Keratinocyte (primary cell): ENCODE measurements around the gene GABRR2. TPM values are rescaled to one million over a fixed set of nuclear protein-coding genes. Genes with fewer than 3 reads are reported as not detected.

ENCODE experiments used
- DNase-seq: peaks from one replicate; pipeline ENCODE4 v3.0.0-alpha.2; 2011; ENCODE audit warnings: low read depth, missing footprints, low spot score
- FAIRE-seq: peaks from 2 replicates; lab custom pipeline; 2011; peaks lifted over from hg19 to GRCh38; lab: Jason Lieb, UNC
- H2AFZ ChIP-seq: 2 replicates; pipeline ENCODE4 v1.6.0; 2012; ENCODE audit warnings: low read length, control low read depth, inconsistent platforms; ENCODE audit not compliant: control insufficient read depth
- H3K27ac ChIP-seq: 2 replicates; pipeline ENCODE4 v1.5.1; 2011; ENCODE audit warnings: low read length; ENCODE audit not compliant: control insufficient read depth, insufficient read depth
- H3K27me3 ChIP-seq: 3 replicates; pipeline ENCODE4 v1.6.0; 2011; ENCODE audit warnings: low read length; ENCODE audit not compliant: control insufficient read depth, insufficient read depth; ENCODE audit errors: extremely low read depth
- H3K36me3 ChIP-seq, 2 experiments: 2 replicates in 1 of 2; 3 replicates in 1 of 2; pipeline ENCODE4 v1.5.1; 2011; ENCODE audit warnings: low read length in 2 of 2, mild to moderate bottlenecking in 1 of 2; ENCODE audit not compliant: control insufficient read depth in 2 of 2, insufficient read depth in 2 of 2; ENCODE audit errors: extremely low read depth in 1 of 2
- H3K4me1 ChIP-seq: 3 replicates; pipeline ENCODE4 v1.5.1; 2011; ENCODE audit warnings: low read length; ENCODE audit not compliant: control insufficient read depth, insufficient read depth; ENCODE audit errors: extremely low read depth
- H3K4me2 ChIP-seq: 3 replicates; pipeline ENCODE4 v1.6.0; 2011; ENCODE audit warnings: low read depth, low read length; ENCODE audit not compliant: control insufficient read depth, insufficient read depth; ENCODE audit errors: extremely low read depth
- H3K4me3 ChIP-seq, 3 experiments: fragments of 200-600 bp in 1 of 3; sonication (generic) in 1 of 3; 2 replicates in 2 of 3; 3 replicates in 1 of 3; pipeline ENCODE4 v1.5.1; 2011 to 2016; ENCODE audit warnings: low read length in 3 of 3, mild to moderate bottlenecking in 3 of 3, control low read depth in 2 of 3, inconsistent platforms in 1 of 3, low read depth in 1 of 3, mixed read lengths in 1 of 3, mixed run types in 1 of 3, moderate library complexity in 1 of 3; ENCODE audit not compliant: control insufficient read depth in 2 of 3, insufficient read depth in 2 of 3; ENCODE audit errors: extremely low read depth in 1 of 3
- H3K79me2 ChIP-seq: 2 replicates; pipeline ENCODE4 v1.6.0; 2012; ENCODE audit warnings: low read length; ENCODE audit not compliant: control insufficient read depth, insufficient read depth
- H3K9ac ChIP-seq: 3 replicates; pipeline ENCODE4 v1.6.0; 2011; ENCODE audit warnings: low read length; ENCODE audit not compliant: control insufficient read depth, insufficient read depth; ENCODE audit errors: extremely low read depth
- H3K9me1 ChIP-seq: 3 replicates; pipeline ENCODE4 v1.6.0; 2011; ENCODE audit warnings: low read length; ENCODE audit not compliant: control insufficient read depth, insufficient read depth; ENCODE audit errors: extremely low read depth
- H3K9me3 ChIP-seq: 2 replicates; pipeline ENCODE4 v1.5.1; 2012; ENCODE audit warnings: low read depth, low read length; ENCODE audit not compliant: control insufficient read depth
- H4K20me1 ChIP-seq: 3 replicates; pipeline ENCODE4 v1.6.0; 2011; ENCODE audit warnings: low read length; ENCODE audit not compliant: control insufficient read depth, insufficient read depth; ENCODE audit errors: extremely low read depth
- CTCF ChIP-seq, 3 experiments: IDR thresholded peaks in 1 of 3; conservative IDR thresholded peaks in 1 of 3; optimal IDR thresholded peaks in 1 of 3; 2 replicates in 2 of 3; 3 replicates in 1 of 3; pipeline versions ENCODE3 to v1.5.1; 2011; ENCODE audit warnings: low read length in 3 of 3, mild to moderate bottlenecking in 3 of 3, moderate library complexity in 2 of 3, control low read depth in 1 of 3, inconsistent platforms in 1 of 3; ENCODE audit not compliant: insufficient read depth in 2 of 3; ENCODE audit errors: extremely low read depth in 1 of 3
- EZH2 ChIP-seq: IDR thresholded peaks from one replicate; pipeline ENCODE4 v1.6.1; 2012; ENCODE audit warnings: inconsistent platforms, mild to moderate bottlenecking, low read length, moderate library complexity
- dilution Hi-C: fragments of 300-500 bp; cut with MboI; formaldehyde crosslinking; loops from one replicate; pipeline ENCODE4 v1.7.0; 2020; ENCODE audit warnings: low sequenced_read_pairs; ENCODE audit not compliant: extremely low pct_ligation_motif_present
- polyA plus RNA-seq, 5 experiments: library from polyadenylated mRNA; depleted of rRNA in 3 of 5; stranded (reverse) in 3 of 5; stranded (forward) in 1 of 5; unstranded in 1 of 5; fragments of >200 nt; gene quantifications; 1 replicate in 1 of 5; 2 replicates in 3 of 5; 3 replicates in 1 of 5; pipeline versions ENCODE4 v1.2.1 to v1.2.3, GENCODE V29; 2011 to 2012; ENCODE audit warnings: missing spikeins in 2 of 5, low read depth in 1 of 5, low replicate concordance in 1 of 5

The GABRR2 gene
- polyA plus RNA-seq, 1 donor (not counting 4 experiments of a cell fraction or from before 2014, with no cell fraction given) = 0.03 TPM

DNA sequence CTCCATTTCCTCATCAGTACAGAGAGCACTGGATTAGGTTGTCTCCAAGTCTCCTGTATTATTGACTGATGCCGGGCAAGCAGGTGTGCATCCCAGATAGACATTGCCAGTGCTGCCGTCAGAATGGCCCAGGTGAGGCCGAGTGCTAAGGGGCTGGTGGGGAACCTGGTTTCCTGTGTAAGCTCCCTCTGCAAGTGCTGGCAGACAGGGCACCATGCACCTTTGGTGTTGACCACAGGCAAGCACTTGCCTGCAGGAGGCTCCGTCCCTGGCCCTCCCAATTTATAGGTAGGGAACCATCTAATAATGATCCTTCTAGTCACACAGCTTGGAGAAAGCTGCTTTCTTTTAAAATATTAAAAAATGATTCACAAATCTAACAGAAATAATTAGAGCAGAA, 98.7 kb downstream of the GABRR2 start:
- peaks cover 5% of the 10 kb centered on the region for H3K27me3 ChIP-seq
- H3K4me2 ChIP-seq = no peak overlapping the region
- dilution Hi-C loops = no loop called here
- no peaks in the 10 kb centered on the region for H4K20me1 ChIP-seq
- no peak for DNase-seq
- H2AFZ ChIP-seq = no peak overlapping the region
- no peak for FAIRE-seq
- H3K4me1 ChIP-seq = no peaks in the 10 kb centered on the region
- no peak overlapping the region for H3K27ac ChIP-seq
- TF ChIP-seq EZH2 = no peak
- TF ChIP-seq CTCF (optimal IDR thresholded peaks at IDR 0.05 in 1 of 3, IDR thresholded peaks at IDR 0.05 in 1 of 3, conservative IDR thresholded peaks at IDR 0.05 in 1 of 3; ENCODE audit: extremely low read depth in 1 of 3, insufficient read depth in 2 of 3, low read length in 3 of 3) = no peak
- no peak overlapping the region for H3K4me3 ChIP-seq
- H3K9ac ChIP-seq = no peak overlapping the region
- no peaks in the 10 kb centered on the region for H3K9me1 ChIP-seq
- H3K36me3 ChIP-seq = no peaks in the 10 kb centered on the region
- H3K9me3 ChIP-seq = no peaks in the 10 kb centered on the region
- H3K79me2 ChIP-seq = no peaks in the 10 kb centered on the region

GRCh38 chr6:89215391-89215790, 99.7 kb downstream of the GABRR2 start:
- H3K4me1 ChIP-seq = no peaks in the 10 kb centered on the region
- no peak for TF ChIP-seq CTCF (optimal IDR thresholded peaks at IDR 0.05 in 1 of 3, IDR thresholded peaks at IDR 0.05 in 1 of 3, conservative IDR thresholded peaks at IDR 0.05 in 1 of 3; ENCODE audit: extremely low read depth in 1 of 3, insufficient read depth in 2 of 3, low read length in 3 of 3)
- TF ChIP-seq EZH2 = no peak
- no peaks in the 10 kb centered on the region for H4K20me1 ChIP-seq
- no peaks in the 10 kb centered on the region for H3K9me3 ChIP-seq
- no peaks in the 10 kb centered on the region for H3K79me2 ChIP-seq
- dilution Hi-C loops = no loop called here
- H3K4me3 ChIP-seq = no peak overlapping the region
- no peaks in the 10 kb centered on the region for H3K36me3 ChIP-seq
- no peaks in the 10 kb centered on the region for H3K9me1 ChIP-seq
- peaks cover 5% of the 10 kb centered on the region for H3K27me3 ChIP-seq
- no peak overlapping the region for H3K9ac ChIP-seq
- H3K4me2 ChIP-seq = no peak overlapping the region
- H3K27ac ChIP-seq = no peak overlapping the region
- FAIRE-seq (no peak), DNase-seq (no peak)
- H2AFZ ChIP-seq = no peak overlapping the region
